Natural killer cell (primary cell): ENCODE data around the gene NCOR1. TPM values are rescaled to one million over a fixed set of nuclear protein-coding genes. Genes with fewer than 3 reads are reported as not detected.

Source experiments
- ATAC-seq, 3 donors: fragments of 150-1000 bp in 2 of 3; fragments of 200-7000 bp in 1 of 3; cut with Tn5 transposase; 1 replicate in 1 of 3; 2 replicates in 2 of 3; pipeline ENCODE4 v1.10.0; 2021; ENCODE audit warnings: mild to moderate bottlenecking in 2 of 3, moderate library complexity in 2 of 3
- DNase-seq, 2 donors: peaks; one replicate each; pipeline versions ENCODE4 v3.0.0 to v3.0.0-alpha.2; 2013 to 2021; ENCODE audit warnings: mixed read lengths in 1 of 2
- H3K27ac ChIP-seq: one replicate; pipeline ENCODE4 v1.5.1; 2013; ENCODE audit warnings: mild to moderate bottlenecking, low read length
- H3K27me3 ChIP-seq: one replicate; pipeline ENCODE4 v1.6.1; 2013; ENCODE audit warnings: low read length; ENCODE audit not compliant: control insufficient read depth, insufficient read depth
- H3K36me3 ChIP-seq: one replicate; pipeline ENCODE4 v1.6.1; 2013; ENCODE audit warnings: low read length; ENCODE audit not compliant: control insufficient read depth, insufficient read depth
- H3K4me1 ChIP-seq: one replicate; pipeline ENCODE4 v1.6.1; 2013; ENCODE audit warnings: low read length; ENCODE audit not compliant: control insufficient read depth, insufficient read depth
- H3K4me3 ChIP-seq: one replicate; pipeline ENCODE4 v1.5.1; 2013; ENCODE audit warnings: low read length
- H3K9me3 ChIP-seq: one replicate; pipeline ENCODE4 v1.6.1; 2013; ENCODE audit warnings: low read length; ENCODE audit not compliant: control insufficient read depth, insufficient read depth
- H3K27ac Mint-ChIP-seq, 2 donors: one replicate each; pipeline ENCODE4 v1.8.0; 2022; ENCODE audit warnings: mild to moderate bottlenecking in 2 of 2, mixed read lengths in 2 of 2, moderate library complexity in 1 of 2
- H3K27me3 Mint-ChIP-seq, 2 donors: one replicate each; pipeline ENCODE4 v1.8.0; 2022; ENCODE audit warnings: low read depth in 2 of 2, mixed read lengths in 2 of 2
- H3K36me3 Mint-ChIP-seq: one replicate; pipeline ENCODE4 v1.8.0; 2022; ENCODE audit warnings: mixed read lengths
- H3K4me1 Mint-ChIP-seq, 2 donors: one replicate each; pipeline ENCODE4 v1.8.0; 2022; ENCODE audit warnings: mixed read lengths in 2 of 2
- H3K4me3 Mint-ChIP-seq: one replicate; pipeline ENCODE4 v1.8.0; 2022; ENCODE audit warnings: mild to moderate bottlenecking, moderate library complexity, mixed read lengths
- H3K9me3 Mint-ChIP-seq, 2 donors: one replicate each; pipeline ENCODE4 v1.8.0; 2022; ENCODE audit warnings: mixed read lengths in 2 of 2
- CTCF ChIP-seq: fragments of 200-600 bp; IDR thresholded peaks from one replicate; pipeline ENCODE4 v1.8.0; 2022; ENCODE audit warnings: antibody characterized with exemption
- WGBS: methylation state at CpG from one replicate; pipeline ENCODE4 v1.1.7; 2013; ENCODE audit warnings: missing lambda C conversion rate; ENCODE audit not compliant: insufficient coverage; 5-methylcytosine and 5-hydroxymethylcytosine counted together
- intact Hi-C: fragments of 100-400 bp; cut with micrococcal nuclease; formaldehyde crosslinking; loops from one replicate; pipeline ENCODE4 v1.14.2; 2022
- total RNA-seq, 4 donors: library from RNA; stranded (reverse); fragments of 120-200 nt in 1 of 4; gene quantifications; one replicate each; pipeline versions ENCODE4 v1.2.3 to v1.2.4, GENCODE V29; 2013 to 2022

Gene NCOR1
- total RNA-seq, 3 donors from 2014 or later (not counting 1 experiment from before 2014, with no cell fraction given), result 195 to 238 (median 238) TPM

- intact Hi-C loops, result no loop called here
- no peak for ATAC-seq
- Mint-ChIP-seq H3K27me3 (no peaks in the 10 kb centered on the region), H3K4me3 (no peak overlapping the region), H3K9me3 (no peaks in the 10 kb centered on the region), H3K36me3 (peaks cover 6% of the 10 kb centered on the region), H3K4me1 (peaks cover 19 to 21% of the 10 kb centered on the region in 2 donors), H3K27ac (no peak overlapping the region)
- Histone ChIP-seq H3K36me3 (peaks cover 63% of the 10 kb centered on the region), H3K27ac (no peak overlapping the region), H3K4me3 (no peak overlapping the region), H3K9me3 (no peaks in the 10 kb centered on the region), H3K27me3 (no peaks in the 10 kb centered on the region), H3K4me1 (no peaks in the 10 kb centered on the region)
- 96% methylated on average over 14 of the region's 14 CpGs for WGBS
- no peak for DNase-seq
- no peak for TF ChIP-seq CTCF
Measured at GRCh38 chr17:16048811-16049449, 166.4 kb downstream of the NCOR1 start.

- Mint-ChIP-seq H3K36me3 (peaks cover 13% of the 10 kb centered on the region), H3K4me1 (peaks cover 5 to 12% of the 10 kb centered on the region in 2 donors), H3K4me3 (no peak overlapping the region), H3K27ac (peak overlapping the region; percentile 7 to 40), H3K27me3 (no peaks in the 10 kb centered on the region), H3K9me3 (no peaks in the 10 kb centered on the region)
- no peaks in the 10 kb centered on the region for H3K4me1 ChIP-seq
- WGBS, result 94% methylated on average over 2 of the region's 3 CpGs
- H3K27me3 ChIP-seq, result no peaks in the 10 kb centered on the region
- no peaks in the 10 kb centered on the region for H3K9me3 ChIP-seq
- intact Hi-C loops, result no loop called here
- DNase-seq (no peak), ATAC-seq (no peak)
- H3K27ac ChIP-seq, result no peak overlapping the region
- no peak for TF ChIP-seq CTCF
- no peak overlapping the region for H3K4me3 ChIP-seq
- peaks cover 61% of the 10 kb centered on the region for H3K36me3 ChIP-seq
Measured at GRCh38 chr17:16046966-16047365, 168.4 kb downstream of the NCOR1 start.

- peak overlapping the region in 1 of 2 donors; percentile 62 for H3K27ac Mint-ChIP-seq
- peaks cover 7% of the 10 kb centered on the region for H3K36me3 Mint-ChIP-seq
- TF ChIP-seq CTCF, result no peak
- intact Hi-C loops, result no loop called here
- WGBS, result 96% methylated on average over 10 of the region's 10 CpGs
- no peaks in the 10 kb centered on the region for H3K27me3 Mint-ChIP-seq
- no peaks in the 10 kb centered on the region for H3K9me3 Mint-ChIP-seq
- Histone ChIP-seq H3K4me1 (no peaks in the 10 kb centered on the region), H3K27me3 (no peaks in the 10 kb centered on the region), H3K27ac (no peak overlapping the region), H3K36me3 (peaks cover 74% of the 10 kb centered on the region), H3K9me3 (no peaks in the 10 kb centered on the region), H3K4me3 (no peak overlapping the region)
- ATAC-seq (no peak), DNase-seq (no peak)
- H3K4me1 Mint-ChIP-seq, result peaks cover 0 to 12% of the 10 kb centered on the region in 2 donors
- H3K4me3 Mint-ChIP-seq, result no peak overlapping the region
Measured at GRCh38 chr17:16044487-16044886, 170.8 kb downstream of the NCOR1 start.

GRCh38 chr17:16040710-16041251 lies 174.6 kb downstream of the NCOR1 start:
- H3K4me1 ChIP-seq, result no peaks in the 10 kb centered on the region
- WGBS, result 98% methylated on average over 4 of the region's 4 CpGs
- Mint-ChIP-seq H3K36me3 (peaks cover 11% of the 10 kb centered on the region), H3K27me3 (no peaks in the 10 kb centered on the region), H3K27ac (no peak overlapping the region), H3K4me3 (no peak overlapping the region), H3K4me1 (peaks cover 0 to 11% of the 10 kb centered on the region in 2 donors), H3K9me3 (no peaks in the 10 kb centered on the region)
- no peaks in the 10 kb centered on the region for H3K9me3 ChIP-seq
- H3K27me3 ChIP-seq, result no peaks in the 10 kb centered on the region
- H3K27ac ChIP-seq, result no peak overlapping the region
- H3K4me3 ChIP-seq, result no peak overlapping the region
- TF ChIP-seq CTCF, result no peak
- DNase-seq (no peak), ATAC-seq (no peak)
- peaks cover 63% of the 10 kb centered on the region for H3K36me3 ChIP-seq
- intact Hi-C loops, result no loop called here
